Activated CD4-positive, alpha-beta T cell treated with anti-CD3 and anti-CD28 coated beads, Interleukin-2, amount 10 ng/mL, durations not matched to agents 24 days and 14 days (primary cell): ENCODE data around the gene RPL32. TPM values are rescaled to one million over a fixed set of nuclear protein-coding genes. Genes with fewer than 3 reads are reported as not detected.

ENCODE experiments used
- DNase-seq: peaks from one replicate; pipeline ENCODE4 v3.0.0; 2022
- H3K27ac Mint-ChIP-seq: one replicate; pipeline ENCODE4 v1.8.0; 2022; ENCODE audit warnings: mild to moderate bottlenecking, mixed read lengths
- H3K27me3 Mint-ChIP-seq: one replicate; pipeline ENCODE4 v1.8.0; 2022; ENCODE audit warnings: mixed read lengths
- H3K36me3 Mint-ChIP-seq: one replicate; pipeline ENCODE4 v1.8.0; 2022; ENCODE audit warnings: low read depth, mild to moderate bottlenecking, mixed read lengths
- H3K4me1 Mint-ChIP-seq: one replicate; pipeline ENCODE4 v1.8.0; 2021; ENCODE audit warnings: mixed read lengths
- H3K4me3 Mint-ChIP-seq: one replicate; pipeline ENCODE4 v1.8.0; 2022; ENCODE audit warnings: mild to moderate bottlenecking, moderate library complexity, mixed read lengths
- H3K9me3 Mint-ChIP-seq: one replicate; pipeline ENCODE4 v1.8.0; 2021; ENCODE audit warnings: mixed read lengths
- intact Hi-C: fragments of 100-400 bp; cut with micrococcal nuclease; formaldehyde crosslinking; loops from one replicate; pipeline ENCODE4 v1.15.1; 2023
- total RNA-seq: library from RNA; stranded (reverse); gene quantifications from 2 replicates; pipeline ENCODE4 v1.2.3, GENCODE V29; 2022

RPL32 gene
- total RNA-seq, 1 donor from 2014 or later, result 2,085 TPM

DNA sequence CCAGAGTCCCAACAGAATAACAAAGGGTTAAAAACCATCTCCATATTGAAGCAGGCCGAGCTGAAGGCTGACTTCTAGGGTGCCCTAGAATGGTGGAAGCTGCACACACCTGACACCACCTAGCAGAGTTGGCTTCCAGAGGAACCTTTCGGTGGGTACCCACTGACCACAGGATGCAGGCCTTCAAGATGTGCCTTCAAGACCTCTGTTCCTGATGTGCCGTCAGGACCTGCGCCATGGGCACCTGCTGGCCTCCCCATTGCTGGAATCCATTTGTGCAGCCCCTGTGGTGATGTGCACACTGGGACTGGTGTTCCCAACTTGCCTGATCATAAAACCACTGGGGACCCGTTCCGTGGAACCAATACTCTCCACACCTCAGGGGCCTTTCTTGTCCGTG lies 35.7 kb upstream of the RPL32 start:
- no peaks in the 10 kb centered on the region for H3K36me3 Mint-ChIP-seq
- H3K9me3 Mint-ChIP-seq, result no peaks in the 10 kb centered on the region
- no peak overlapping the region for H3K27ac Mint-ChIP-seq
- H3K4me3 Mint-ChIP-seq, result no peak overlapping the region
- peaks cover 16% of the 10 kb centered on the region for H3K27me3 Mint-ChIP-seq
- H3K4me1 Mint-ChIP-seq, result no peaks in the 10 kb centered on the region
- intact Hi-C loops, result no loop called here
- no peak for DNase-seq

DNA sequence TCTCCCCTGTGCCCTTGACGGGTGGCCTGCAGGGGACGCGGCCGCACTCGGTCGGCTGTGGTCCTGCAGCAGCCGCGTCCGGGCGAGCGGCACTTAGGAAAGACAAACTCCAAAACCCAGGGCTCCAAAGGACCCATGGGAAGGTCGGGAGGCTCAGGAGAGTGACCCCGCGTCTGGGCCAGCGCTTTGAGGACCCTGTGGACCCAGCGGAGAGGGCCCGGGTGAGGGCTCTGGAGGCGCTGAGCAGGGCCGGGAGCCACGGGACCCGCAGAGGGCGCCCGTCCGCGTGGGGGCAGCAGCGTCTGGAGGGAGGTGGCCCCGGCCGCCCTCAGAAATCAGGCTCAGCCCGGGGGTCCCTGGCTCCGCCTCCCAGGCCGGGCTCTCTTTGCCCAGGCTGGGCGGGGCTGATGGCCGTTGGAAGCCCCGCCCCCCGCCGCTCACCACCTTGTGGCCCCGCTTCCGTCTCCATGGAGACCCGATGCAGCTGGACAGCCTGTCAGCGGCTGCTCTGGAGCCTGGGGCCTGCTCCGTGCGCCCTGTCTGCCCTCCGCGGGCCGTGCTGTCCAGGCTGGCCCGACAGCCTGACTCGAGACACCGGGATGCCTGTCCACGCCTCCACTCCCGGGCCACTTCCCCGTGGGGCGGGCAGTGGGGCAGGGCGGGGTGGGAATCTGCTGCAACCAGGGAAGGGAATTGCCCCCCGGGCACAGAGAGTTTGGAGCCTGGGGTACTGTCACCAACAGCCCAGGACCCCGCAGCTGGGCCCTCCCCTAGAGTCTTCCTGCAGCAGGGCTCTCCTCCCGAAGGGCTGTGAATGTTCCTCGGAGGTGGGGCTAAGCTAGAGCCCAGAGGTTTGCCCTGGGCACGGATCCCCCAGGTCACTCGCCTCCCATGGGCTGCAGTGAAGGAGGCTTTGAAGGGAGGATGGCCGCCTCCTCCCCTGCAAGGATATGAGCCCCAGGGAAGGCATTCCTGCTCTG lies 34.8 kb upstream of the RPL32 start:
- Mint-ChIP-seq H3K27me3 (peaks cover 19% of the 10 kb centered on the region), H3K4me1 (no peaks in the 10 kb centered on the region), H3K27ac (no peak overlapping the region), H3K4me3 (no peak overlapping the region), H3K9me3 (no peaks in the 10 kb centered on the region), H3K36me3 (no peaks in the 10 kb centered on the region)
- peak; percentile 67 for DNase-seq
- intact Hi-C loops, result no loop called here

DNA sequence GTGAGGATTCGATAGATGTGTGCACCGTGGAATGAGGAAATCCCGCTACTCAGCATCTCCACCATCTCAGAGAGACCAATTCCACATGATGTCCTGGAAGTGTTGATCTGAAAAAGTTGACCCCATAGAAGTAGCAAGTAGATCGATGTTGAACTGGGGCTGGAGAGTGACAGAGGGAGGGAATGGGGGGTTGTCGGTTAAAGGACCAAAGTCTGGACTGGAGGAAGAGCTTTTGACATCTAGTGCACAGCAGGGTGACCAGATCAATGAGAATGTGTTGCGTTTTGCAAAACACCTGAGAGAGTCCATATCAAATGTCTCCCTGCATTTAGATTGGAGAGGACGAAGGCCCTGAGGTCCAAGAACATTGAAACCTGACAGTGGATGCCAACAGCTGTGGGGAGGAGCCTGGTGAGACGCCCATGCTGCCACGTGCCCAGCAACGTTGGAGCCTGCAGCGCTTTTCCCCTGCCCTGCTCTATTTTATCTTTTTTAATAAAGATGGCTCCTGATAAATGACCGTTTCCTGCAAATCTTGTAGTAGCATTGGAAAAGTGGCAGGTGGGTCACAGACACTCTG lies 30.1 kb upstream of the RPL32 start:
- H3K4me1 Mint-ChIP-seq, result peaks cover 12% of the 10 kb centered on the region
- no peaks in the 10 kb centered on the region for H3K36me3 Mint-ChIP-seq
- no peak overlapping the region for H3K27ac Mint-ChIP-seq
- no peaks in the 10 kb centered on the region for H3K9me3 Mint-ChIP-seq
- H3K27me3 Mint-ChIP-seq, result peaks cover 36% of the 10 kb centered on the region
- DNase-seq, result no peak
- intact Hi-C loops, result no loop called here
- no peak overlapping the region for H3K4me3 Mint-ChIP-seq

DNA sequence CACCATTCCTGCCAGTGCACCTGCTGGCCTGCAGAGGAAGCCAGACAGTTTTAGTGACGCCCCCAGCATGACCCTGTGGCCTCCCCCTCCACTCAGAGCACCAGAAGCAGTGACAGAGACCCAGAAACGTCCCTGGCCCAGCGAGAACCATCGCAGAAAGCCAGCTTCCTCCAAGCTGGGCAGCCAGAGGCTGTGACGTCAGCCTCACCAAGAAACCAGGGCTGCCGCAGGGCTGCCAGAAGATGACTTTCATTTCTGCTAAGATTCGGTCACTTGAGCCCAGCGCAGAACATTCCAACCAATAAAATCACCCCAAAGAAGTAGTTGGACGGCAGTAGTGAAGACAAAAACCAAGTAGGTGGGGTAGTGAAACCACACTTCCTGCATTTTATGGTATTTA lies 29.6 kb upstream of the RPL32 start:
- Mint-ChIP-seq H3K4me3 (peak overlapping the region; percentile 50), H3K27me3 (peaks cover 36% of the 10 kb centered on the region), H3K27ac (no peak overlapping the region), H3K36me3 (no peaks in the 10 kb centered on the region), H3K4me1 (peaks cover 12% of the 10 kb centered on the region), H3K9me3 (no peaks in the 10 kb centered on the region)
- peak; percentile 69 for DNase-seq
- intact Hi-C loops, result no loop called here

DNA sequence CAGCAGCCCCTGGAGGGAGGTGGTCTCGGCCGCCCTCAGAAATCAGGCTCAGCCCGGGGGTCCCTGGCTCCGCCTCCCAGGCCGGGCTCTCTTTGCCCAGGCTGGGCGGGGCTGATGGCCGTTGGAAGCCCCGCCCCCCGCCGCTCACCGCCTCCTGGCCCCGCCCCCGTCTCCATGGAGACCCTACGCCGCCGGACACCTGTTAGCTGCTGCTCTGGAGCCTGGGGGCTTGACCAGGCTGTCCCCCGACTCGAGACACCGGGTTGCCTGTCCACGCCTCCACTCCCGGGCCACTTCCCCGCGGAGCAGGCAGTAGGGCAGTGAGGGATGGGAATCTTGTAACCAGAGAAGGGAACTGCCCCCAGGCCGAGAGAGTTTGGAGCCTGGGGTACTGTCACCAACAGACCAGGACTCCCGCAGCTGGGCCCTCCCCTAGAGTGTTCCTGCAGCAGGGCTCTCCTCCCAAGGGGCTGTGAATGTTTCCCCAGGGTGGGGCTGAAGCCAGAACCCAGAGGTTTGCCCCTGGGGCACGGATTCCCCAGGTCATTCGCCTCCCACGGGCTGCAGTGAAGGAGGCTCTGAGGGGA lies 27.8 kb upstream of the RPL32 start:
- H3K27ac Mint-ChIP-seq, result no peak overlapping the region
- H3K4me1 Mint-ChIP-seq, result peaks cover 12% of the 10 kb centered on the region
- peaks cover 34% of the 10 kb centered on the region for H3K27me3 Mint-ChIP-seq
- peaks cover 5% of the 10 kb centered on the region for H3K9me3 Mint-ChIP-seq
- no peaks in the 10 kb centered on the region for H3K36me3 Mint-ChIP-seq
- DNase-seq, result peak; percentile 80
- H3K4me3 Mint-ChIP-seq, result peak overlapping the region; percentile 79
- intact Hi-C loops, result no loop called here

DNA sequence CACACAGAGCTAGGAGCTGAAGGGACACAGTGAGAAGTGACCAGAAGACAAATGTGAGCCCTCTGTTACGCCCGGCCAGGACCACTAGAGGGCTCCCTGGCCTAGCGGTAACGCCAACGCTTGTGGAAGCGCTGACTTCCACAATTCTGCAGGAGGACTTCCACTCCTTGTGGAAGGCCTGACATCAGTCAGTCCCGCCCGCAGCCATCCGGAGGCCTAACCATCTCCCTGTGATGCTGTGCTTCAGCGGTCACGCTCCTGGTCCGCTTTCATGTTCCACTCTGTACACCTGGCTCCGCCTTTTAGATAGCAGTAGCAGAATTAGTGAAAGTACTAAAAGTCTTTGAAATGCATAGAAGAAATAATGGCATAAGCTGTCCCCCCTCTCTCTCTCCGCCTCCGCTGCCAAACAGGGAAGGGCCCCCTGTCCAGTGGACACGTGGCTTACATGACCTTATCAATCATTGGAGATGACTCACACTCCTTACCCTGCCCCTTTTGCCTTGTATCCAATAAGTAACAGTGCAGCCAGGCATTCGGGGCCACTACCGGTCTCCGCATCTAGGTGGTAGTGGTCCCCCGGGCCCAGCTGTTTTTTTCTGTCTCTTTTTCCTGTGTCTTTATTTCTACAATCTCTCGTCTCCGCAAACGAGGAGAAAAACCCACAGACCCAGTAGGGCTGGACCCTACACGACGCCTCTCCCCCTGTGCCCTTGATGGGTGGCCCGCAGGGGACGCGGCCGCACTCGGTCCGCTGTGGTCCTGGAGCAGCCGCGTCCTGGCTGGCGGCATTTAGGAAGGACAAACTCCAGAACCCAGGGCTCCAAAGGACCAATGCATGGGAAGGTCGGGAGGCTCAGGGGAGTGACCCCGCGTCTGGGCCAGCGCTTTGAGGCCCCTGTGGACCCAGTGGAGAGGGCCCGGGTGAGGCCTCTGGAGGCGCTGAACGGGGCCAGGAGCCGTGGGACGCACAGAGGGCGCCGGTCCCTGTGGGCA lies 27.0 kb upstream of the RPL32 start:
- Mint-ChIP-seq H3K4me3 (peak overlapping the region; percentile 79), H3K27ac (peak overlapping the region; percentile 29), H3K36me3 (no peaks in the 10 kb centered on the region), H3K9me3 (peaks cover 5% of the 10 kb centered on the region), H3K27me3 (peaks cover 31% of the 10 kb centered on the region), H3K4me1 (peaks cover 12% of the 10 kb centered on the region)
- intact Hi-C loops, result loop anchor here (1.0 kb wide), 3 partner anchors 24 to 116 kb away; no protein-coding TSS in a partner anchor
- DNase-seq, result peak; percentile 88

DNA sequence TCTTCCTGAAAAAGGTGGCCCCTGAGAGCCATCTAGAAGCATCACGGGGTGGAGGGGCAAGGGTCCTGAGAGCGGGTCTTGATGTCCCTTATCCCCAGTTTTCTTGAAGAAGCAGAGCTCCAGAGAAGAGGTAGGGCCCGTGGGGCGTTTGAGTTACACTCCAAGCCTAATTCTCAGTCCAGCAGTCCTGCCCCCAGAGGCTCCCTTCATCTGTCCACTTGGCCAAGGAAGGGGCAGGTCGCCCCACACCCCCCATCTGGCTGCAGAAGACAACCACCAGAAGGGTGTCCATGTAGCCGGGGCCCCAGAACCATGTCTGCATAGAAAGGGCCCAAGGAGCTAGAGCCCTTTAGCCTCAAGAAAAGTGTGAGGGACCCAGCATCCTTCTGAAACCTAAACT lies 25.5 kb upstream of the RPL32 start:
- Mint-ChIP-seq H3K9me3 (peaks cover 5% of the 10 kb centered on the region), H3K27me3 (peaks cover 29% of the 10 kb centered on the region), H3K4me1 (peaks cover 12% of the 10 kb centered on the region), H3K27ac (no peak overlapping the region), H3K4me3 (no peak overlapping the region), H3K36me3 (no peaks in the 10 kb centered on the region)
- no peak for DNase-seq
- intact Hi-C loops, result no loop called here

DNA sequence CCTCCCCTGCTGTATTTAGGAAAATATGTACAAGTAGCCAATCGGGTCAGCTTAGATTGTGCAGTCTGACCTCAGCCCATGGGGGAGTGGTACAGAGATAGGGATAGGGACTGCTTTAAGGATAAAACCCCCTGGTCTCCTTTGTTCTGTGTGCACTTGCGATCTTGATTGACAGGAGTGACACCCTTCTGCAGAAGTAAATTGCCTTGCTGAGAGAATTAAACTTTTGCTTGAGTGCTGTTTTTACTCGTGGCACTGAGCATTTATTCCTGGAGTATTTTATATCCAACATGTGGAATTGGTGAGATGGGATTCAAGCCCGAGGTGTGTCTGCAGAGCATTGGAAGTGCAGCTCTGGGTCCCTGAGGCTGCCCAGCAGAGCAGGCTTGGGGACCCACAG lies 23.9 kb upstream of the RPL32 start:
- peaks cover 5% of the 10 kb centered on the region for H3K9me3 Mint-ChIP-seq
- no peak for DNase-seq
- H3K36me3 Mint-ChIP-seq, result no peaks in the 10 kb centered on the region
- peaks cover 18% of the 10 kb centered on the region for H3K27me3 Mint-ChIP-seq
- H3K4me1 Mint-ChIP-seq, result peaks cover 8% of the 10 kb centered on the region
- no peak overlapping the region for H3K4me3 Mint-ChIP-seq
- intact Hi-C loops, result no loop called here
- H3K27ac Mint-ChIP-seq, result no peak overlapping the region

DNA sequence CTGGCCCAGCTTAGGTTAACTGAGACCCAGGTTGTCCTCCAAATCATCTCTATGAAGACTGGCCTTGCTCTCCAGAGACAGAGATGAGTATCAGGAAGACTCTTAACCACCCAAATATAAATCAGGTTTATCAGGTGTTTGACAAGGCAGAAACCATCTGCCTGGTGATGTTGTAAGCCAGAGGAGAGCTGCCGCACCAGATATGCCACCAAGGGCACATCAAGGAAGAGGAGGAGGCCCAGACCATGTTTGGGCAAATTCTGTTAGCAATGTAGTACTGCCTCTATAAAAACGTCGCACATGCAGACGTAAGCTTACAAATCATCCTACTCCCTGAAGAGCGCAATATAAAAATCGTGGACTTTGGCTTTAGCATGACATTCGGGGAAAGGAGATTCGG lies 21.0 kb upstream of the RPL32 start:
- no peak overlapping the region for H3K4me3 Mint-ChIP-seq
- DNase-seq, result no peak
- intact Hi-C loops, result no loop called here
- H3K27me3 Mint-ChIP-seq, result peaks cover 12% of the 10 kb centered on the region
- no peak overlapping the region for H3K27ac Mint-ChIP-seq
- peaks cover 5% of the 10 kb centered on the region for H3K9me3 Mint-ChIP-seq
- no peaks in the 10 kb centered on the region for H3K4me1 Mint-ChIP-seq
- no peaks in the 10 kb centered on the region for H3K36me3 Mint-ChIP-seq

DNA sequence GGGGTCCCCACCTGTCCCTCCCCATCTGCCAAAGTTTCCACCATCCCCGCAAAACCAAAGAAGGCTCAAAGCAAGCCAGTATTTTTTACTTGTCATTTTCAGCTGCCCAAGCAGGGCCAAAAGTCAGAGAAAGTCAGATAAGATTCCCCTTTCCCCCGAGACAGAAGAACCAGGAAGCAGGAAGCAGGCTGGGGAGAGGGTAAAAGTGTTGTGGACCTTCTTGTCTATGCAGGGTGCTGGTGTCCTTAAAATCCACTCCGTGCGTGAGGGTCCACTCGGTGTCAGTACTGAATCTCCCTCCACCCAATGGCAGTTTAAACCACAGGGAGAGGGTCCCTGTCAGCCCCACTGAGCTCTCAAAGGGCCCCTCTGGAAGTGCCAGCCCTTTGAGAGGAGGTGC lies 20.2 kb upstream of the RPL32 start:
- peaks cover 5% of the 10 kb centered on the region for H3K9me3 Mint-ChIP-seq
- no peaks in the 10 kb centered on the region for H3K4me1 Mint-ChIP-seq
- H3K27ac Mint-ChIP-seq, result no peak overlapping the region
- intact Hi-C loops, result no loop called here
- DNase-seq, result no peak
- H3K36me3 Mint-ChIP-seq, result no peaks in the 10 kb centered on the region
- no peak overlapping the region for H3K4me3 Mint-ChIP-seq
- H3K27me3 Mint-ChIP-seq, result peaks cover 12% of the 10 kb centered on the region

DNA sequence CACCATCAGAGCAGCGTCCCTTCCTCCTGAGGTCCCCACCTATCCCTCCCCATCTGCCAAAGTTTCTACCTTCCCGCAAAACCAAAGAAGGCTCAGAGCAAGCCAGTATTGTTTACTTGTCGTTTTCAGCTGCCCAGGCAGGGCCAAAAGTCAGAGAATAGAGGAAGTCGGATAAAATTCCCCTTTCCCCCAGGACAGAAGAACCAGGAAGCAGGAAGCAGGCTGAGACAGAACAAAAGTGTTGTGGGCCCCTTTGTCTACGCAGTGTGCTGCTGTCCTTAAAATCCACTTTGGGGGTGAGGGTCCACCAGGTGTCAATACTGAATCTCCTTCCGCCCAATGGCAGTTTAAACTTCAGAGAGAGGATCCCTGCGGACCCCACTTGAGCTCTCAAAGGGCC lies 18.5 kb upstream of the RPL32 start:
- DNase-seq, result no peak
- no peak overlapping the region for H3K27ac Mint-ChIP-seq
- intact Hi-C loops, result no loop called here
- no peak overlapping the region for H3K4me3 Mint-ChIP-seq
- peaks cover 15% of the 10 kb centered on the region for H3K27me3 Mint-ChIP-seq
- H3K36me3 Mint-ChIP-seq, result no peaks in the 10 kb centered on the region
- H3K4me1 Mint-ChIP-seq, result no peaks in the 10 kb centered on the region
- no peaks in the 10 kb centered on the region for H3K9me3 Mint-ChIP-seq

DNA sequence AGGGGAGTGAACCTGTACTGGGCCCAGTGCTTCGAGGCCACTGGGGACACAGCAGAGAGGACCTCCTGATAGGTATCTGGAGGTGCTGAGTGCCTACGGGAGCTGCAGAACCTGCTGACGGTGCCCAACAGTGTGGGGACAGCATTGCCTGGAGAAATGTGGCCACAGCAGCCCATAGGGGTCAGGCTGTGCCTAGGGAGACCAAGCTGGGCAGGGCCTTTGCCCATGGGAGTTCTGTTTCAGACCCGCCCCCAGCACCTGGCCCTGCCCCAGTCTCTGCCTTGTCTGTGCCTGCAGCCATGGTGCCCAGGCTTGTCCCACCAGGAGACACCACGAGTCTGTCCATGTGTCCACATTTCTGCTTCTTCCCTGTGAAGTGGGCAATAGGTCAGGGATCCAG lies 15.3 kb upstream of the RPL32 start:
- H3K9me3 Mint-ChIP-seq, result no peaks in the 10 kb centered on the region
- DNase-seq, result no peak
- no peaks in the 10 kb centered on the region for H3K4me1 Mint-ChIP-seq
- H3K36me3 Mint-ChIP-seq, result no peaks in the 10 kb centered on the region
- intact Hi-C loops, result no loop called here
- H3K27ac Mint-ChIP-seq, result no peak overlapping the region
- peaks cover 24% of the 10 kb centered on the region for H3K27me3 Mint-ChIP-seq
- H3K4me3 Mint-ChIP-seq, result no peak overlapping the region

DNA sequence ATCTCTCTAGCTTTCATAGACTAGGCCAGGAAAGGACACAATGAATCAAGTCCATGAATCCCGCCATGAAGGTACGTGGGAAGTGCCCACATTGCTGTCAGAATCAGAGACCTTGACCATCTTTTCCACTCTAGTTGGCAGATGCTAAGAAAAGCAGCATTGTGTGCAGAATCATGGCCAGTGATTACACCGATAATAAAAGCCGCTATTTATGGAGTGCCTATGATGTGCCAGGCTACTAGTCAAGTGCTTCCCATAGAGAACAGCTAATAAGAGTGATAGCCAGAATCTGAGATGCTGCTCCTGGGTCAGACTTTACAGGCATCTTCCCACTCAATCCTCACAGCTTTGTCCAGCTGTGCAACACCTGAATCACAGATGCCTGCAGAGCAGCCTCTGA lies 13.2 kb upstream of the RPL32 start:
- no peak for DNase-seq
- Mint-ChIP-seq H3K27me3 (peaks cover 23% of the 10 kb centered on the region), H3K4me1 (no peaks in the 10 kb centered on the region), H3K9me3 (no peaks in the 10 kb centered on the region), H3K4me3 (no peak overlapping the region), H3K27ac (no peak overlapping the region), H3K36me3 (no peaks in the 10 kb centered on the region)
- intact Hi-C loops, result no loop called here
